ENCODE results near the gene OR11L1.

OR11L1 gene, protein sequence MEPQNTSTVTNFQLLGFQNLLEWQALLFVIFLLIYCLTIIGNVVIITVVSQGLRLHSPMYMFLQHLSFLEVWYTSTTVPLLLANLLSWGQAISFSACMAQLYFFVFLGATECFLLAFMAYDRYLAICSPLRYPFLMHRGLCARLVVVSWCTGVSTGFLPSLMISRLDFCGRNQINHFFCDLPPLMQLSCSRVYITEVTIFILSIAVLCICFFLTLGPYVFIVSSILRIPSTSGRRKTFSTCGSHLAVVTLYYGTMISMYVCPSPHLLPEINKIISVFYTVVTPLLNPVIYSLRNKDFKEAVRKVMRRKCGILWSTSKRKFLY
- total RNA-seq, result 0 reads per million in 2 donors

DNA sequence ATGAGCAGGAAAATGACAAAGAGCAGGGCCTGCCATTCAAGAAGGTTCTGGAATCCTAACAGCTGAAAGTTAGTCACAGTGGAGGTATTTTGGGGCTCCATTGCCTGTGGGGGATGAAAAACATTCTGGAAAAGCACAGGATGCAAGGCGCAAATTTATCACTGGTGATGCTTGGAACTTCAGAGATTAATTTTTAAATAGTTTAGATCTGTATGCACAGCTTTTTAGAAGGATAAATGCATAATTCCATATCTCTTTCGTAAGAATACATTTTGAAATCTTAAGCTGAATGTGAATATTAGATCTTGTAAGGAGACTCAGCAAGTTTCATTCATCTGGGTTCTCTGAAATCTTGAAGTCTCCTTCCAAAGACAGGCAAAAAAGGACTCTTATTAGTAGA, at the start of gene OR11L1:
Gene OR11L1 (minus strand): TSS at position 101 of the 400 bp plus-strand sequence. CDS start 0 bp downstream, at position 101.
- DNase-seq, result no peak

DNA sequence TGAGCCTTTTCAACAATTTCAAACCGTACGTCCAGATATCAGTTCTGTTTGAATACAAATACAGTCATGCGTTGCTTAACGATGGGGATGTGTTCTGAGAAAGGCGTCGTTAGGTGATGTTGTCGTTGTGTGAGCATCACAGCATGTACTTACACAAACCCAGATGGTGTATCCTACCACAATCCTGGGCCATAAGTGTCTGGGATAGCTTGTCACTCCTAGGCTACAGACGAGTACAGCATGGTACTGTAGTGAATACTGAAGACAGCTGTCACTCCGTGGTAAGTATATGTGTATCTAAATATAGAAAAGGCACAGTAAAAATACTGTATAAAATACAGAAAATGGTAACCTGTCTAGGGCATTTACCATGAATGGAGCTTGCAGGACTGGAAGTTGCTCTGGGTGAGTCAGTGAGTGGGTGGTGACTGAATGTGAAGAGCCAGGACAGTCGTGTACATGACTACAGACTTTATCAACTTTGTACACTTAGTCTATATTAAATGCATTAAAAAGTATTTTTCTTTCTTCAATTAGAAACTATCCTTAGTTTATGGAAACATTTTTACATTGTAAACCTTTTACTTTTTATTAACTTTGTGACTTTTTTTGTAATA, 43.2 kb upstream of the OR11L1 start:
- no peak for DNase-seq

DNA sequence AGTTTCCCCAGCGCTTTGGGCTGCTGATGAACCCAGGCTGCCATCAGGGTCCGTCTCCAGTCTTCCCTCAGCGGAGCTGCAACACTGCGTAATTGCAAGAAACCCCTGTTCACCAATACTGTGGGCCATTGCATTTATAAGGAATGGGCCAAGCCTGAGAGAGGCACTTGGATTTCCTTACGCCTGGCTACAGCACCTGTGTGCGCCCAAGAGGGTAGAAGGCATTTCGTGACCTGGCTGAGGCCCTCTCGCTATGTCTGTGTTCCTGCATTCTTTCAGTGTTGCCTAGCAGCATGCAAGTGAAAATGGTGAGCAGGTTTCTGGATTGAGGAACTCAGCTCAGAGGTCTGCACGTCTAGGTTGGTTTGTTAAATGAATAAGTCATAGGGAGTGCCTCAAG, 41.6 kb upstream of the OR11L1 start:
- no peak for DNase-seq

DNA sequence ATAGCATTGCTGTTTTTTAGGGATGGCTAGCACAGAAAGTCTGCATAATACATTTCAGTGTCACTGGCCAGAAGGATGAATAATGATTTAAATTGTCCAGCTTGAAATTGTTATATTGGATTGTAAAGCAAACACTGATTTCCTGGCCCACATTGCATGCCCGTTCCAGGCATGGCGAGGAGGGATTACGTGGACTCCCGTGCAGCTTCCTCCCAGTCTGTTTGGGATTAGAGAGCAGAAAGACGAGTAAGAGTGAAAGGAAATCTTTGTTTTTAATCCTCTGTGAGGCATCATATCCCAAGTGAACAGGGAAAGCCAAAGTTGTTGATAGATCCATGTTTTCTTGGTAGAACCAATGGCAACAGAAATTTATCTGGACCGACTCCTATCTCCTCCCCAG, 23.7 kb upstream of the OR11L1 start:
- DNase-seq, result no peak

DNA sequence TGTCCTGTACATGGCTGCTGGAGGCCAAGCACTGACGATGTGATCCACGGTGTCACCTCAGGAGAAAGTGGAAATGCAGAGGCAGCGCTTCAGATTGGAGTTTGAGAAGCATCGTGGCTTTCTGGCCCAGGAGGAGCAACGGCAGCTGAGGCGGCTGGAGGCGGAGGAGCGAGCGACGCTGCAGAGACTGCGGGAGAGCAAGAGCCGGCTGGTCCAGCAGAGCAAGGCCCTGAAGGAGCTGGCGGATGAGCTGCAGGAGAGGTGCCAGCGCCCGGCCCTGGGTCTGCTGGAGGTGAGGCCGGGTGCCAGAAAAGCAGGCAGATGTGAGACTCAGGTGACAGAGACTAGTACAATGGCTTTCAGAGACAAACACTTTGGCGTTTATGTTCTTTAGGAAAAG, 22.9 kb upstream of the OR11L1 start:
- DNase-seq, result no peak

DNA sequence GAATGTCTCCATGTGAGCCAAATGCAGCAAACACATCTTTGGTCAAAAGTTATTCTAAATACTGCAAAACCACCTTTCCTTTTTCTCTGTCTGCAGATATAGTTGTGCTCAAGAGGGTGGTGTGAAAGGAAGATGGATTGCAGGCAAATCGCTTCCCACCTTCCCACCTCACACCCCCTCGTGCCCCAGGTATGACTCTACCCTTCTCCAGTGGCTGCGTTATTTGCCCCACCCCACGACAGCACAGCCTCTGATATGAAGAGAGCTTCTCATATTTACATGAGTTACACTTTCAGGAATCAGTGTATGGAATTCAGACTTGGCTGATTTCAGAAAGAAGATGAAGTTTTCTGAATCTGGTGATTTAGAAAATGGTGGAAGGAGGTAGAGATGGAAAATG, 21.1 kb upstream of the OR11L1 start:
- no peak for DNase-seq

DNA sequence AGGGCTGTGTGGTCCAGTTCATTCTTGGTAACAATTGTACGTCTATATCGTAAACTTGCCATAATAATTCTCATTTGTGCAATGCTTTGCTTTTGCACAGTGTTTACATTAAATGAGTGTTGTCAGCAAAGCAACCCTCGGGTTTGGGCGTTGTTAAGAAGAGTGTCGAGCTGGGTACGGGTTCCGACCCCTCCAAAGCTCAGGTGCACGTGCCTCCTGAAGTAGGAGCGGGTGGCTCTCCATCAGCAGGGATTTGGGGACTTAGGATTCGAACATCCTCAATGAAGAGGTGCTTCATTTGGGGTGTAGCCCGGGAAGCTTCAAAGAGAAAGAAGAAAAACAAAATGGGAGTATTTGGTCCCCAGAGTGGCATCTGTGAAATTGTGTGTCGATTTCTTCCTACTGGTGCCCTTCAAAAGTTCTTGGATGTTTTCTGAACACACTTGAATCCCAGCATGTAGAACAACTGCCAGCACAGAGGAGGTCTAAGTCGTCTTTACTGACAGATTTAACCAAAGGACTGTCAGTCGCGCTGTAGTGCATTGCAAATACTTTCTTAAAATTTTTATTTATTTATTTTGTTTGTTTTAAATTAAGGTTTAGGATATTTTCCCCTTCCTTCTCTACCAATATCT, 16.4 kb upstream of the OR11L1 start:
- DNase-seq, result no peak

DNA sequence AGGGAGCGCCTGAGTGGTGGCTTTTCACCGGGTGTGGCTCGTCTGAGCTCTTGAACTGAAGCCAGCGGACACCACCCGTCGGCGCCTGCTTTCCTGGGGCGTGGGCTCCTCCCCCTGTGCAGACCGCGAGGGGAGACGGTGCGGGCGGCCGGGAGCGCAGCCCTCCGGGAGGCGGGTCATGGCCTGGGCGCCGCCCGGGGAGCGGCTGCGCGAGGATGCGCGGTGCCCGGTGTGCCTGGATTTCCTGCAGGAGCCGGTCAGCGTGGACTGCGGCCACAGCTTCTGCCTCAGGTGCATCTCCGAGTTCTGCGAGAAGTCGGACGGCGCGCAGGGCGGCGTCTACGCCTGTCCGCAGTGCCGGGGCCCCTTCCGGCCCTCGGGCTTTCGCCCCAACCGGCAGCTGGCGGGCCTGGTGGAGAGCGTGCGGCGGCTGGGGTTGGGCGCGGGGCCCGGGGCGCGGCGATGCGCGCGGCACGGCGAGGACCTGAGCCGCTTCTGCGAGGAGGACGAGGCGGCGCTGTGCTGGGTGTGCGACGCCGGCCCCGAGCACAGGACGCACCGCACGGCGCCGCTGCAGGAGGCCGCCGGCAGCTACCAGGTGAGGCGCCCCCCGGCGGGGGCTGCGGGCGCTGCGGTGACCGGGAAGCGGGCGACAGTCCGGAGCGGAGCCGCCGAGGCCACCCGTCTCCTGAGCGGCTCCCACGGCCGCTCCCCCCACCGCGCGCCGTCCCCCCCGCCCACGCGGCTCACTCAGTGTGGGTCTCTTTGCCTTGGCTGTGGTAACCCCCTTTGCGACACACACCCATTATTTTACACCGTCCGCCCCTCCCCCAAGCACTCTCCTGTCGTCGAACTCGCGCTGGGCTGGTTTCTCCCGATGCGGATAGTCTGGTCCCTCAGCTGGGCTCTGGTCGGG, 15.6 kb upstream of the OR11L1 start, which contains the start of gene TRIM58:
Gene TRIM58 (plus strand): TSS at position 119 of the 916 bp plus-strand sequence. CDS start 60 bp downstream, at position 179.
- DNase-seq, result peak in 1 of 5 experiments; percentile 49

DNA sequence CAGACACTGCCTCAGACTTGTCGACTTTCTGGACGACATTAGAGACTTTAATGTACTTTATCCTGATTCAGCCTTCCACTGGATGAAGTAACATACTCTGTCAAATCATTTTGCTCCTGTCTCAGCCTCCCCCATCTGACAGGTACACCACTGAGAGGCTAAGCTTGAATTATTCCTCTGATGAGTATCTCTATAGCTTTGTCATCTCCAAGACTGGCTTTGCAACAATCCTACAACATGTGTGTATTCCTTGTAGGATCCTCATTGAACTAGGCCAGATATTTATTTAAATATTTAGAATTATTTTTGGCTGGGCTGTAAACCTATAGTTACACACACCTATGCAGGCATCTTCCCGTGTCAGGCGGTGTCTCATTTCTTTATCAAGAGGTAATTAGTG, 14.2 kb upstream of the OR11L1 start:
- no peak for DNase-seq

DNA sequence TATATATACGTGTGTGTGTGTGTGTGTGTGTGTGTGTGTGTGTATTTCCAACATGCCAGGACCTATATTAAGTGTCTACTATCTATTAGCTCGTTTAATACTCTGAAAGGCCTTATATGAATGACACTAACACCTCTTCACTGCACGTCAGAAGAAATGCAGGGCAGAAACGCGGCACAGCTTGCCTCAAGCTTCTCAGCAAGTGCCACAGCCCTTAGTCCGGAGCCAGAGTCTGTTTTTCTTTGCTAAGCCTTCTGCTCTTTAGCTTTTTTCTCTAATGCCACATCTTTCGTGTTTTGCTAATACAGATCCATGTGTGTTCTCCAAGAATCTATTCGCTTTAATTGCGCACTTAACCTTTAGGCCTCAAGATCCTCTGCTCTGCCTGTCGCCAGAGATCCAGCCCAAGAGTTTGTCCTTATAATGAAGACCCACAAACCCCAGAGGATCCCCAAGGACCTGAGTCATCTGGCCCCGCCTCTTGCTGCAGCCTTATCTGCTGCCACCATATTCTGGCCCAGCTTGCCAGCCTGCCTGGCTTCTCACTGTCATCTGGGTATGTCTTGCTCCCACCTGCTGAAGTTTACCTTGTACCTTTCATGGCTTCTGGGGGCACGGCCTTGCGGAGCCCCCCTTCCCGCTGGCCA, 13.3 kb upstream of the OR11L1 start:
- DNase-seq, result no peak

DNA sequence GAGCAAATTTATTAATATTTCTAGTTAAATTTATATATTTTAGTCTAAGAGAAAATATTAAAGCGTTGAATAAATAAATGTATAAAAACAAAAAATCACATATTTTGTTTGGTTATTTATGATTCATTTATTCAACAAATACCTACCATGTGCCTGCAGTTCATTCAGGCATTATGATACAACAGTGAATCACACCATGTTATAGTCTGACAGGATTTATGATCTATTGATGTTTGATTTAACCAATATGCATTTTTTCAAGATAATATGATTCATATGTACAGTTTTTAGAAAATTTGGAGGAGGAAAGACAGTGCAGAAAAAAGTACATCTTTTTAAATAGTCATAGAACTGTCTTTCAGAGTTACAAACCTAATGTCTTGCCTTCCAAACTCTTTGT, 7.9 kb upstream of the OR11L1 start:
- DNase-seq, result no peak

DNA sequence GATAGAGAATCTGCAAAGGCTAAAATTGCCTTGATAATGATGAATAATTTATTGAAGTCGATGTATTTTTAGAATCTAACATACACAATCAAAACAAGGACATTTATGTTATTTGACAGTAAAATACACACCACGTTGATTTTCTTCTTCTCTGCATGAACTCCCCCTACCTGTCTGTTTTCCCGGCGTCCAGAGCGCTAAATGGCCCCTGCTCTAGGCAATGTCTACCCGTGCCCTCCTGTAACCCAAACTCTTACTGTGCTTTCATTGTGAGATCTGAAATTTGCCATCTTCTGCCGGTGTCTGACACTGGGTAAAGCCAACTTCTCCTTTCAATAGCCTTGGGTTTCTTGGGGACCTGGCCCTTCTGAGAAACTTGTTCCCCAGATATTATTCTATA, 6.7 kb upstream of the OR11L1 start:
- DNase-seq, result no peak

DNA sequence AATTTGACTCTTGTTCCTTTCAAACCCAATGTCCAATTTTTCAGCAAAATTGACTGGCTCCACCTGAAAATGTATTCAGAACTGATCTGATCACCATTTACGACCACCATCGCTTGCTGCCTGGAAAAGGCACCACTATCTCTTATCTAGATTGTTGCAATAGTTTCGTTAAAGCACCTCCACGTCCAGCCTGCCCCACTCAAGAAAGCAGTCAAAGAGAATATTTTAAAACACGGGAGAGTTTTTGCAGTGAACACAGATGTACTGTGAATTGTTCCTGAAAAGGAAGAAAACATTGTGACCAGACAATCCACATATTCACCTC, 4.0 kb upstream of the OR11L1 start:
- DNase-seq, result no peak

DNA sequence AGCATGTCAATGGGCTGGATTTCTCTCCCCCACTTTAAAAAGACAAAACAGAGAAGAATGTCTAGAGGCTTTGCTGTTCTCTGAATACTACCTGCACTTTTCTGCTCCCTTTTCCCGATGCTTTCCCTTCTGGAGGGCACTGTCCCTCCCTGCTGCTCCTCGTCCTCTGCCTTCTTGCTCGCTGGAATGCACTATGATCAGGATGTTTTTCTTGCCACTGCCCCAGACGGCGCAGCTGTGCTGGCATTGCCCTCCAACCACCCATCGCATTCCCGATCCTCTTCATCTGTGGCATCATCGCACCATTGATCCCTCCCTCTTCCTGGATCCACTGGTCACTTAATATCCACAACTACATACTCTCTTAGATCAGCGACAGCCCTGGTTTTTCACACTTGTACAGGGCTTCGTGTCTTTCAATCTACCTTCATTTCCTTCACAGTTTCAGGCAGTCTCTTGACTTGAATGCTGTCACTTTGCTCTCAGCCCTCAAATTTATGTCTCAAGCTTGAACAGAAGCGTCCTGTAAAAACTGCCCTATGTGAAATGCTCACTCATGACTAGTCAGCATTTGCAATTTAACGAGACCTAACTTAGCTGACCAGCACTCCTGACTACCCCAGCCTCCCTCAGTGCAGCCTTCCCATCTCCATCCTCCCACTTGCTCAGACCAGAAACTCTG, 3.5 kb upstream of the OR11L1 start:
- DNase-seq, result no peak

DNA sequence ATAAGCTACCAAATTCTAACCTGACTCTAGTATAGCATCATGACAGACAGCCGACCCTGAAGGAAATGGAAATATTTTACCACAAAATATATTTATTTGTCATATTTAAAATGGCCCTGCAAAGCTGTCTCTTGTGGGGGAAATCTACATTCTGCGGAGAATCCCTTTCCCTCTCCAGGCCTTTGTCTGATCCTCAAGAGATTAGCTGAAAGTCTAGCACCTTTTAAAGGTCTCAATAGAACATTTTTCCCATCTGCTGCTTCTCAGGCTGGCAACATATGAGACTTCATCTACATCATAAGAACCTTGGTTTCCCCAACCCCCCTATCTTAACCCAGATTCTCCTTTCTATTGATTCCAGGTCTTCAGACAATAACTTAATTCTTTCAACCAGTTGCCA, 1.7 kb upstream of the OR11L1 start:
- no peak for DNase-seq

DNA sequence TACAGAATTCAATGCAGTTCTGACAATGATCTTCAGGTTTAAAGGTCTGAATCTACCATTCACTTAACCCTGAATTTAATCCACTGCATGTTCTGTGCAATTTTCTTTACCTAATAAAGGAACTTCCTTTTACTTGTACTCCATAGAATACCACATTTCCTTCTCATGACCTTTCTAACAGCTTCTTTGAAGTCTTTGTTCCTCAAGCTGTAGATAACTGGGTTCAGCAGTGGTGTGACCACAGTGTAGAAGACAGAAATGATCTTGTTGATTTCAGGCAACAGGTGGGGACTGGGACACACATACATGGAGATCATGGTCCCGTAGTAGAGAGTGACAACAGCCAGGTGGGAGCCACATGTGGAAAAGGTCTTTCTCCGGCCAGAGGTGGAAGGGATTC, 878 bp downstream of the OR11L1 start:
- DNase-seq, result no peak

DNA sequence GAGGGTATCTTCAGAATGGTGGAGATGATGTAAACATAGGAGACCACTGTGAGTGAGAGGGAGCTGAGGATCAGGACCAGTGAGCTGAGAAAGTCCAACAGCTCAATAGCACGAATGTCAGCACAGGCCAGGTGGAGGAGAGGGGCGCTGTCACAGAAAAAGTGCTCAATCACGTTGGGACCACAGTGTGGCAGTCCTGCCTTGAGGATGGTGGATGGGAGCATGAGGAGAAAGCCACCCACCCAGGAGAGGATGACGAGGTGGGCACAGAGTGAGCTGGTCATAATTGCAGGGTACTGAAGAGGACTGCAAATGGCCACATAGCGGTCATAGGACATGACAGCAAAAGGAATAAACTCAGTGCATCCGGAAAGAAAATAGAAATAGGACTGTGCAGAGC, 8.1 kb downstream of the OR11L1 start:
- DNase-seq, result no peak

DNA sequence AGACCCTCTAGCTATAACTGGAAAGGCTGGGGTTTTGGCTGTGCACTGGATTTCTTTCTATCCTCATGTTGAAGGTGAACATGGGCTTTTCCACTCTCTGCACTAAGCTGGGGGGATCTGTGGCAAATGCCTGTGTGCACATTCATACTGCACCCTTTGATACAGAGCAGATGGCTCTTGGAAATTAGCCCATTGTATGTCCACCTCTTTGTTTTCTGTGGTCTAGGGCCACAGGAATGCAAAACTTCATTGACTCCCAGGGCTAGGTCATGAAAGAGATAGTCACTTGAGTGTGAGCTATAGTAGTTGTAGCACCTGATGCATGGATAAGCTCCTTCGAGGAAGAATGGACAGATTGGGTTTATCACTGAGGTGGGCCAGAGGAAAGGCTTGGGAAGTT, 12.0 kb downstream of the OR11L1 start:
- DNase-seq, result no peak

DNA sequence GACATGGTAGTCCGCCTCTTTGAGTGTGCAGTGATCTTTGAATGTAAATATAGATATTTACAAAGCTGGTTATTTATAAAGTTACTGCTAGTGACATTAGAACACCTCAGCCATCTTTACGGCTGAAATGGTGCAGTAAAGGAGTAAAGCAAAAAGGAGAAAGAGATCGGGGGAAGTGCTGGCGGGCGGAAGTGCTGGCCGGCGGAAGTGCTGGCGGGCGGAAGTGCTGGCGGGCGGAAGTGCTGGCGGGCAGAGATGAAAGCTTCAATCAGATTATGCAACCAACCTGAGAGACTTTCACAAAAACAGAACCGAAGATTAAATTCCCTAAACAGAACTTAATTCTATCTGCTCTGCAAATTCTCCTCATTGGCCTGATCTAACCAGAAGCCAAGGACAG, 16.3 kb downstream of the OR11L1 start:
- DNase-seq, result no peak

DNA sequence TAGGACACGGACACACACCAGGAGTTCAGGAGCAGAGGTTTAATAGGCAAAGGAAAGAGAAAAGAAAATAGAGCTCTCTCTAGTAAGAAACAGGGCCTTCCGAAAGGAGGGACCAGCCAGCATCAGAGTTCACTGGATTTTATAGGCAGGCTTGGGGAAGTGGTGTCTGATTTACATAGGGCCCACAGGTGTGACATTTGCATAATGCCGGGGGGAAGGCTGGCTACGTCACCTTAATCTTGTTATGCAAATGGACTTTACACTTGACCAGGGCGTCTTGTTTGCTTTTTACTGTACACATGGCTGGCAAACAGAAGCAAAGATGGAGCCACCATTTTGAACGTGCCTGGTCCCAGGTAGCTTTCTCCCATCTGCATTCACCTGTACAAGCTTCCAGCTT, 17.7 kb downstream of the OR11L1 start, which contains the start of gene OR14A16:
Gene OR14A16 (minus strand): TSS at position 97 of the 400 bp plus-strand sequence. CDS start 8,390 bp downstream, outside the sequence.
- no peak for DNase-seq

DNA sequence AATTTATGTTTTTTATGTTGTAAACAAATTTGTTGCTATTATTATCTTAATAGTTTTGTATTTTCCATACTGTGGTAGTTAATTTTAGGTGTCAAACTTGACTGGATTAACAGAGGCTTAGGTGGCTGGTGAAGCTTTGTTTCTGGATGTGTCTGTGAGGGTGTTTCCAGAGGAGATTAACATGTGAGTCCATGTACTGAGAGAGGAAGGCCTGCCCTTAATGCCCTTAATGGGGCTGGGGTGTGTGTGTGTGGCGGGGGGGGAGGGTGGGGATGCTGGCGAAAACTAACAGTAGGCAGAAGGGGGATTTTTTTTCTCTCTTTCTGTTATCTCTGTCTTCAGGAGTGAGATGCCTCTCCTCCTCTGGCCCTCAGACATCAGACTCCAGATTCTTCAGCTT, 19.6 kb downstream of the OR11L1 start:
- no peak for DNase-seq

DNA sequence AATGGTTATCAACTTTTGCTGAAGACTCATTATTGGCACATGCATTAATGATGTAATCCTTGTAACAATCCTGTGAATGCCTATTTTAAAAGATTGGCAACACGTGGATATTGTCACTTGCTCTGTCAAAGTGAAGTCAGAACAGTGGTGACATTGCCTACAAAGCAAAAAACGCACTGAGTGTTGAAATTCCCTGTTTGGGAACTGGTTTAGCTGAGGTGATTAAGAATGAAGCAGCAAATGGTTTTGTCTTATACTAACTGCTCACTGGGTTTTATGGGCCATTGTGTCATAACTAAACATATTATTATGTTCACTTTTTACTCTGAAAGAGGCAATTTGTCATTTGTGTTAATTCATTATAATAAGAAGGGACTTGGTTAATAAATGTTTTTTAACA, 29.1 kb downstream of the OR11L1 start:
- no peak for DNase-seq
